NT2/D1 (cell line): ENCODE data around the gene RNU1-1.
"Not testable (repeated sequence)": the region's sequence is repeated elsewhere in the genome, so short reads cannot be mapped to it uniquely, and the experiment has no call there.

ENCODE experiments used
- SUZ12 ChIP-seq: IDR thresholded peaks from 2 replicates; pipeline ENCODE4 v1.6.1; 2011; ENCODE audit not compliant: insufficient read length, insufficient read depth; ENCODE audit errors: extremely low read depth
- YY1 ChIP-seq: IDR thresholded peaks from 2 replicates; pipeline ENCODE4 v1.6.1; 2011; ENCODE audit not compliant: insufficient read length, insufficient read depth
- ZNF274 ChIP-seq: IDR thresholded peaks from 2 replicates; pipeline ENCODE4 v1.6.1; 2011; ENCODE audit warnings: mild to moderate bottlenecking, low read depth, low read length

DNA sequence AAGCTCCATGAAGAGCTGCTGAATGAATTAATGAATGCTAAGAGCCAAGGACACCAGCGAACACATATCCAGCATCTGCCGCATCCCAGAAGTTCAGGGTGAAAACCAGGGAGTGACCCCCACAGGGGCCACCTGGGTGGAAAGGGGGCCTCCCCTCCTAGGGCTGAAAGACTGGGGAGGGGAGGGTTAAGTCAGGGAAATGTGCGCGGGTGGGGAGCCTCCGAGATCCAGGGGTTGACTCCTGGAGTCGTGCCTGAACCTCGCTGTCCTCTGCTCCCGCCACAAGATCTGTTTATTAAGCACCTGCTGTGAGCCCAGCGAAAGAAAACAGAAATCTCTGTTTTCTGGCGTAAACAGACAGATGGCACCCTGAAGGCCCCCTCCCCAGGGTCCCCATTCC lies 16.0 kb downstream of the RNU1-1 start:
- TF ChIP-seq YY1, ZNF274, SUZ12: not testable (repeated sequence)
